Activated CD8-positive, alpha-beta memory T cell treated with anti-CD3 and anti-CD28 coated beads for 48 hours (primary cell): Measurements from ENCODE around the gene CBFA2T2.
"Not testable (repeated sequence)": the region's sequence is repeated elsewhere in the genome, so short reads cannot be mapped to it uniquely, and the experiment has no call there.

Experiments
- DNase-seq, 3 experiments: peaks; one replicate each; pipeline ENCODE4 v3.0.0-alpha.2; 2020; ENCODE audit warnings: low read depth in 2 of 3, low spot score in 2 of 3

CBFA2T2 gene

GRCh38 chr20:33490023-33490933 is at the start of gene CBFA2T2:
TSS of gene CBFA2T2 (plus strand) at chr20:33490096. CDS start at chr20:33490268, 172 bp downstream.
- DNase-seq: peak in 1 of 3 experiments; percentile 15

- DNase-seq: not testable (repeated sequence)
Observed at GRCh38 chr20:33440562-33440961, 49.3 kb upstream of the CBFA2T2 start.

- DNase-seq: no peak
Observed at GRCh38 chr20:33441142-33441955, 48.5 kb upstream of the CBFA2T2 start.

GRCh38 chr20:33442136-33443005 is 47.5 kb upstream of the CBFA2T2 start:
- no peak for DNase-seq

GRCh38 chr20:33443006-33443511 is 46.8 kb upstream of the CBFA2T2 start:
- peak in 1 of 3 experiments; percentile 5 for DNase-seq

- DNase-seq: peak; percentile 67 to 85 (median 73)
Observed at GRCh38 chr20:33443512-33444239, 46.2 kb upstream of the CBFA2T2 start, which contains the start of gene SNTA1. TSS of gene SNTA1 (minus strand) at chr20:33443763. CDS start at chr20:33443620, 143 bp downstream.

- no peak for DNase-seq
Observed at GRCh38 chr20:33444797-33445560, 44.9 kb upstream of the CBFA2T2 start.

- no peak for DNase-seq
Observed at GRCh38 chr20:33445881-33446625, 43.8 kb upstream of the CBFA2T2 start.

GRCh38 chr20:33450867-33451266 is 39.0 kb upstream of the CBFA2T2 start:
- DNase-seq: no peak

- peak; percentile 43 to 81 (median 81) for DNase-seq
Observed at GRCh38 chr20:33456916-33457642, 32.8 kb upstream of the CBFA2T2 start.

GRCh38 chr20:33459599-33459998 is 30.3 kb upstream of the CBFA2T2 start:
- DNase-seq: no peak

GRCh38 chr20:33460711-33461110 is 29.2 kb upstream of the CBFA2T2 start:
- DNase-seq: no peak

GRCh38 chr20:33463332-33464101 is 26.4 kb upstream of the CBFA2T2 start:
- DNase-seq: no peak

GRCh38 chr20:33464759-33465158 is 25.1 kb upstream of the CBFA2T2 start:
- not testable (repeated sequence) for DNase-seq

GRCh38 chr20:33465481-33466302 is 24.2 kb upstream of the CBFA2T2 start:
- DNase-seq: no peak

- DNase-seq: no peak
Observed at GRCh38 chr20:33466303-33466646, 23.6 kb upstream of the CBFA2T2 start.
